ENCODE data around the gene BLOC1S1. TPM values are rescaled to one million over a fixed set of nuclear protein-coding genes. Genes with fewer than 3 reads are reported as not detected.

The BLOC1S1 gene
- total RNA-seq, 4 donors from 2014 or later, result 117 to 440 (median 246) TPM

GRCh38 chr12:55715169-55715764 lies 579 bp upstream of the BLOC1S1 start:
- intact Hi-C loops (cut with DNase I), result no loop called here
- Histone ChIP-seq H3K36me3 (no peaks in the 10 kb centered on the region), H3K4me1 (peaks cover 23 to 35% of the 10 kb centered on the region in 2 donors), H3K9me3 (no peaks in the 10 kb centered on the region), H3K4me3 (replicated peaks in 1 of 3) (peak overlapping the region in 2 of 3 donors; percentile 21 to 69), H3K27ac (peak overlapping the region; percentile 70 to 88 (median 87)), H3K27me3 (no peaks in the 10 kb centered on the region)
- TF ChIP-seq CTCF (IDR thresholded peaks at IDR 0.05), result no peak
- TF ChIP-seq POLR2A (IDR thresholded peaks at IDR 0.05), result no peak
- DNase-seq, result no peak
- WGBS, 2 donors, result 55 to 56% methylated on average over 7 of the region's 7 CpGs

- no peak for DNase-seq
- intact Hi-C loops (cut with DNase I), result no loop called here
- H3K4me1 ChIP-seq, result peaks cover 23 to 35% of the 10 kb centered on the region in 2 donors
- peak overlapping the region; percentile 19 to 69 (median 21) for H3K4me3 ChIP-seq (replicated peaks in 1 of 3)
- 5 to 8% methylated on average over 11 to 13 of the region's 13 CpGs for WGBS, 2 donors
- peak overlapping the region; percentile 70 to 88 (median 87) for H3K27ac ChIP-seq
- H3K9me3 ChIP-seq, result no peaks in the 10 kb centered on the region
- H3K27me3 ChIP-seq, result no peaks in the 10 kb centered on the region
- no peaks in the 10 kb centered on the region for H3K36me3 ChIP-seq
- TF ChIP-seq CTCF (IDR thresholded peaks at IDR 0.05) (no peak), POLR2A (IDR thresholded peaks at IDR 0.05) (no peak)
Observed at GRCh38 chr12:55716582-55716957, 724 bp downstream of the BLOC1S1 start.

- intact Hi-C loops (cut with DNase I), result no loop called here
- Histone ChIP-seq H3K27me3 (no peaks in the 10 kb centered on the region), H3K27ac (peak overlapping the region; percentile 70 to 88 (median 87)), H3K4me3 (replicated peaks in 1 of 3) (peak overlapping the region in 1 of 3 donors; percentile 69), H3K9me3 (no peaks in the 10 kb centered on the region), H3K4me1 (peaks cover 23 to 36% of the 10 kb centered on the region in 2 donors), H3K36me3 (no peaks in the 10 kb centered on the region)
- DNase-seq, result no peak
- WGBS, 2 donors, result 57 to 68% methylated on average over 8 of the region's 8 CpGs
- TF ChIP-seq POLR2A (IDR thresholded peaks at IDR 0.05) (no peak), CTCF (IDR thresholded peaks at IDR 0.05) (no peak)
Observed at GRCh38 chr12:55717011-55718007, 1.5 kb downstream of the BLOC1S1 start.

- no peak for DNase-seq
- intact Hi-C loops (cut with DNase I), result no loop called here
- TF ChIP-seq POLR2A (IDR thresholded peaks at IDR 0.05) (no peak), CTCF (IDR thresholded peaks at IDR 0.05) (no peak)
- Histone ChIP-seq H3K27me3 (no peaks in the 10 kb centered on the region), H3K36me3 (no peaks in the 10 kb centered on the region), H3K4me1 (peaks cover 24 to 43% of the 10 kb centered on the region in 2 donors), H3K9me3 (no peaks in the 10 kb centered on the region), H3K4me3 (replicated peaks in 1 of 3) (no peak overlapping the region), H3K27ac (peak overlapping the region; percentile 3 to 88 (median 20))
- 35 to 48% methylated on average over 4 of the region's 4 CpGs for WGBS, 2 donors
Observed at GRCh38 chr12:55718015-55718414, 2.2 kb downstream of the BLOC1S1 start.
